GM19193 (cell line): ENCODE results near the gene NR2F1-AS1.

ENCODE experiments used
- POLR2A ChIP-seq: IDR thresholded peaks from 4 replicates; pipeline ENCODE4 v1.6.1; 2011; ENCODE audit not compliant: insufficient read depth, insufficient read length; ENCODE audit errors: extremely low read depth

Gene NR2F1-AS1

DNA sequence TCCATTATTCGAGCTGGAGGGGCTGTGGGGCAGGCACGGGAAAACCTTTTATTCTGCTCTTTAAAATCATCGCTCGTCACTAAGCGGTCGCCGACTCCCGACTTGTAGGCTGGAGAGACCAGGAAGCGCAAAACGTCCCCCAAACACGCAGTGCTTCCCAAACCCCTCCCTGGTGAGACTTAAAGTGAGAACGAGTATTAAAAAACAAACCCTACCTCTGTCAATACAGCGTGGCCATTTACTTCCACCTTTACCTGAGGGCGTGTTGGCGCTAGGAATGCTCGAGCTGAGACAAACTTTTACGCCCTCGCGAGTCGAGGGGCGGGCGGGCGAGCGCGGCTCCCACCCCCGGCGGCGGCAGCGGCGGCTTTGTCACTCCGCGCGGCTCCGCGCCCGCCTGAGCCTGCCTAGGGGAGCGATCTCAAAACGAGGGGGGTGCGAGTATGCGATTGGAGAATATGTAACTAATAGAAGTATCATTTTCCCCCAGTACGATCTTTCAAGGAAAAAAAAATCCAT, at the start of gene NR2F1-AS1:
Gene NR2F1-AS1, minus strand, starts transcription at position 293 of the 519 bp plus-strand sequence.
- no peak for TF ChIP-seq POLR2A

DNA sequence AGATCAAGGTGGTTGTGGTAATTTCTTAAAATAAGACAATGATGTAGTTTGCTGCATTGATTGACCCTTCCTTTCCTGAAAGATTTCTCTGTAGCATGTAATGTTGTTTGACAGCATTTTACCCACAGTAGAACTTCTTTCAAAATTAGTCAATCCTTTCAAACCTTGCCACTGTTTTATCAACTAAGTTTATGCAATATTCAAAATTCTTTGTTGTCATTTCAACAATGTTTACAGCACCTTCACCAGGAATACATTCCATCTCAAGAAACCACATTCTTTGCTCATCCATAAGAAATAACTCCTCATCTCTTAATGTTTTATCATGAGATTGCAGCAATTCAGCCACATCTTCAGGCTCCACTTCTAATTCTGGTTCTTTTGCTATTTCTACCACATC, 45.8 kb upstream of the NR2F1-AS1 start:
- TF ChIP-seq POLR2A: no peak

DNA sequence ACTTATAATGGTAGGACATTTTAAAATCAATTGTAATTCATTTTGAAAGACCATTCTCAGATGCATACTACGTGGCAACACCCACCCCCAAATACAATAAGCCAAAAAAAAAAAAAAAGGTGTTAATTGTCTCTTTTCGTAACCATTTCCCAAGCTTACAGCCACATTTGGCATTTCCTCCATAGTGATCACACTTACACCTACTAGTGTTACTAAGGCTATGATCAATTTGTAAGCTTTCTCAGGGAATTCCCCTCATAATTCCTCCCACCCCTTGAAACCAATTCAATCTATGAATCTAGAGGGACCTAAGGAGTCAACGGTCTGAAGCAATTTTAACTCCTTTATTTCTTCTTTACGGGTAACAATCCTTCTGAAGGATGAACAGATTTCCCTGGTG, 42.1 kb upstream of the NR2F1-AS1 start:
- TF ChIP-seq POLR2A: no peak

DNA sequence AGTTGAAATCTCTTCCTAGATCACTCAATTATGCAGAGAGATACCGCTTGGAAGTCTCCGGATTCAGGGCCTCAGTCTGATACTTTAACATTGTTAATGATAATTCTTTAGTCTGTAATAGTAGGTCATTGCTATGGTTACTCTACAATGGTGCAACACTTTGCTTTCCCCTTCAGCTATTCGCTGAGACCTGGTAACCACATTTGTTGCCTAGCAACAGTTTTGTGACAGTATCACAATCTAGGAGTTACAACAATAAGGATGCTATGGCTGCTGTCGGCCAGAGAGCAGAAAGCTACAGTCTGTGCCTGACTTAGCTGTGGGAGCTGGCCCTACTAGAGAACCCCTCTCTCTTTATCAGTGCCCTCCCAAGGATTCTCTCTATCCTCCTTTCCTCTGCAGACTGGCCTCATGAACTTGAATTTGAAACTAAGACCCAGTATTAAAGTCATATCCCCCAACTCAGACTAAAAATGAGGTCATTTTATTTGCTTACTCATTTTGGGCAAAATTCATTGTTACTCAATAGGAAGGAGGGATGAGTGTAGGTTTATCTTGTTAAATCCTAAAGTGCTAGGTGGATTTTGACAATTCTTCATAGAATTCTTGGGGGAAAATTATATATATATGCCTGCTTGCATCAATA, 41.3 kb upstream of the NR2F1-AS1 start:
- TF ChIP-seq POLR2A: no peak

DNA sequence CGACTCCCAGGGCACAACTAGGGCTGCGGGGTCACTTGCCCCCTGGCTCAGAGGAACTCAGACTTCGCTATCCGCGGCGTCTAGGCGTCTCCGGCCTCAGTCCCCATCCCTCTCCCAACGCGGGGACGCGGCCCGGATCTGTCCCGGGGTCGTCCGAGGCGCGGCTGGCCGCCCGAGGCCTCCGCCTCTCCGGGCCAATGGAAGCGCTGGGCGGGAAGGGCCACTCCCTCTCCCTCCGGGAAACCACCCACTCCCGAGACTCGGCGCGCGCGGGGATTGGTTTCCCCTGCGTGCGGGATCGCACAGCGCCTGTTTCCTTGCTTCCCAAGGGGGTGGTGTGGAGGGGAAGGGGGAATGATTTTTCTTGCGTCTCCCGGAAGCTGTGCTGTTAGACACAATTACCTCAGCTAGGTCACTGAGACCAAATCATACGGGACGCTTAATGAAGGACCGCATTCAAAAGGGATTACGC, 40.3 kb upstream of the NR2F1-AS1 start:
- no peak for TF ChIP-seq POLR2A

DNA sequence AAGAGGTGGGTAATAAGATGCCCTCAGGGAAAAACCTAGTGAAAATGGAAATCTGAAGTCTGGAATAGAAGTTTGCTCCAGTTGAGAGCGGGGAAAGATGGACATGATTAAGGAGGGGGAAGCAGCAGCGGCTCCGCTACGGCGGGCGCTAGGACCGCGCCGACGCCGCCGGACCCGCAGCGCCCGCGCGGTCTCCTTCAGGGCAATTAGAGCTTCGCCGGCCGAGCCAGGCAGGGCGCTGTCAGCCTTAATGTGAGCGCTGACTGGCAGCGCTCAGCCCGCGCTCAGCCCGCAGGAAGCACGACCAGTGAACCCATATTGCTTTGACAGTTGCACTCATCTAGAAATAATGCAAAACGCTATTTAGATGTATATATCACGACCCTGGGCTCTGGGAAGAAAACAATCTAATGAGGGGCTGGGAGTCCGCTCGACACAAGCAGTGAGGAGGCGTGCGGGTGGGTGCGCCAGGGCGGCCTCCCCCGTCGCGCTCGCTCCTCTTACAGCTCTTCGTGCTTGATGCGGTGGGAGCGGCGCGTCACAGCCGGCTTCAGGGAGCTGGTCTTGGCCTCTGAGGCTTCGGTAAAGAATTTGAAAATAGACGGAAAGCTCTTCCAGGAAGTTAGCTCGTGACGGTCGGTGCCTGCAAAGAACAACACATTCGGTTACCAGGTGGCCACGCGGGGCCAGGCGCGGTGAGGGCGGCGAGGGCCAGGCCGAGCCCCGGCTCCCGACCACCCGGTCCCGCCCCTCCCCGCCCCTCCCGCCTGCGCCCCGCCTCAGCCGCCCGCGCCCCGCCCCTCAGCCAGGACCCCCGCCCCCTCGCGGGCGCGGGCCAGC, 39.7 kb upstream of the NR2F1-AS1 start:
- no peak for TF ChIP-seq POLR2A

DNA sequence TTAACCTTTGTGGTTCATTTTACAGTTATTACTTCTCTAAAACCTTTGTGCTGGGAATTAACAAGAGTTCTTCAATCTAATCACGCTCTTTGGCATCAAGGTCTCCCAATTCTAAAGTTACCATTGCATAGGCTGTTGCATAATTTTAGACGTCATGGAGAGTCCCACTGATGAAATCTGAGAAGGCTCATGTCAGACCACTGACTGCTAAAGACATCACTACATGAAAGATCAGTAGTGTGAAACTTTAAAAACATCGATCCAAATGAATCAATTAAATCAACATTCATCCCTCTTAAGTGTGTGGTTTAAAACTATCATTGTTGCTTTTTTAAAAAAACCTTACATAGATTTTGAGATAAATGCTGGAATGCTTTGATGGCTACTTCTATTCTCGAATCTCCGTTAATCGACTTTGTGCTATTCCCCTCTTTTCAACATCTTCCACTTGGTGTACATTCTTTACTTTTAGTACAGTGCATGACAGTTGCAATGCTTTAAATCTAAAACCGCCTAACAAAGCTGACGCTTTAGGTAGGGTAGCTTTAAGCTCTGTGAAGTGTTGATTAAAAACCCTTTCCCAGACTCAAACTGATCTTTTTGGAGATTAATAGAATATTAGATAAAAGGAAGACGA, 35.6 kb upstream of the NR2F1-AS1 start:
- TF ChIP-seq POLR2A: no peak

DNA sequence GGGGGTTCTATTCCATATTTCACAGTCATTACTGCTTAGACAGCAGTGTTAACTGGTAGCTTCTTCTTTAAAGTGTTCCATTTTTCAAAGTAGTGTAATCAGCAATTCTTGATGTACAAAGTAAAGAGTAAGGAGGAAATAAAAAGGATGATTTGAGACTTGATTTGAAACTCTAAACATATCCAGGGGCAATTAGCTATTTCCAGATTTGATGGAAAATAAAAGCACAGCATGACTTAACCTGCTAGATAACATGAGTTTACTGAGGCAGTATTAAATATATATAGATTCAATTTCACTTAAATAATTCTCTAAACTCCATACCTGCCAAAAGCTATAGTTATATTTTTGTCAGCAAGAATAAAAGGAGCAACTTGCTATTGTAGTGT, 31.8 kb upstream of the NR2F1-AS1 start:
- TF ChIP-seq POLR2A: no peak

DNA sequence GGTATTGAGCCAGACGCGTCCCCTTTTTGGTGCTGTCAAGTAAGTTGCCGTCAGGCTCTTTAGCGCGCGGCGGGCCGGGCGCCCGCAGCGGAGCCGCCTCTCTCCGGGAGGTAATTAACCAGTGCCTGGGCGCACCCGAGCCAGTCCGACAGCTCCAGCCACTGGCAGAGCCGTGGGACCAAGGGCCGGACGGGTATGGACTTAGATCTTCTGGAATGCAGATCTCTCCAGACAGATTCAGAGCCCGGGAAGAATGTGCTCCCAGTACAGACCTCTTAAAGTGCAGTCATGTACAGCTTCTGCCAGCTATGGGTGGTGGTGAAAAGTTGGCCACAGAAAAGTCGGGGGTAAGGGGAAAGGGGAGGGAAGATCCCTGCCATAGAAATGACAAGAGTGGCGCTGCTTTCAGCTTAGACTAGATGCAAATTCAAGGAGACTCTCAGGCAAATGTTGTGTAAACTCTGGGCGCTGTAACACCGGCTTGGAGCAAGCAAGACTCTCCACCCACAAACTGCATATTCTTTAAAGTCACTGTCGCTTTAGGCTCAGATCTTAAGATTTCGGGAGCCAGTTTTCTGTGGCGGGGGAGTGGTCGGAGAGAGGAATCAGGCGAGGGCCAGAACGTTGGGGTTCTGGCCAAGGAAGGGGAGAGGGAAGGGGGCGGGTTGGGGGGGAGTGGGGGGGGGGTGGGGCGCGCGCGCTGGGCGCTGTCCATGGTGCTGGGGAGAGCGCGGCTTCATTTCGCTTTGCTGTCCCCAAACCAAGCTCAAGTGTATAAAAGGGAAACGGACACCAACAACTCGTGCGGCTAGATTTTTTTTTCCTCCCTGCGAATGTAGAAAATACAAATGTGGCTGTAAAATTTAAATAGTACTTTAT, 31.2 kb upstream of the NR2F1-AS1 start:
- no peak for TF ChIP-seq POLR2A

DNA sequence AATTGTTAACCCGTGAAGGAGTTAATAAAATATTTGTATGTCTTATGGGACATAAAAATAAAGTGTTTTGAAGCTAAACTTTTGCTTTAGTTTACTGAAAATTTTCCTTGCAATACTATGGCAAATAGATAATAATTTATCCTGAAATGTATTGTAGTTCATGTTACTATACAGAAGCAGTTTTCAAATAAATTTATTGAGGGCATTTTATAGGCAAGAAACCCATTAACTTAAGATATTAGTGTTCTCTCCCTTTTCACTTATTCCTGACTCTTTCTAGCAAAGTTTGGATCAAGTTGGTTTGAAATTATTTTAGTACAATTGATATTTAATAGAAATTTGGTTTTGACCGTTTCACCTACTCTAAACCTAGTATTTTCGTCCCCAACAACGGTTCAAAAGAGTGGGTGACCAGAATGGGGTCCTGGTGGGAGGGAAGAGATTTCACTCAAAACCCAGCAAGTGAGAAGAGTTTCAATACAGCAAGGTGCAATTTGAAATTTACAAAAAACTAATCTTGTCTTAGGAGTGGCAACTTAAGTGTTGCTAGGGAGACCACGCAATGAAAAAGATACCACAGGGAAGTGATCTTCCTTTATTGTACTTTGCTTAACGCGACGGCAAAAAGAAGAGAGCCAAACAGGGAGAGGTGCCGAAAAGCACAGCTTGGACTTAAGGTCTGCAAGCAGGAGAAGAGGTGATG, 30.4 kb upstream of the NR2F1-AS1 start:
- no peak for TF ChIP-seq POLR2A

DNA sequence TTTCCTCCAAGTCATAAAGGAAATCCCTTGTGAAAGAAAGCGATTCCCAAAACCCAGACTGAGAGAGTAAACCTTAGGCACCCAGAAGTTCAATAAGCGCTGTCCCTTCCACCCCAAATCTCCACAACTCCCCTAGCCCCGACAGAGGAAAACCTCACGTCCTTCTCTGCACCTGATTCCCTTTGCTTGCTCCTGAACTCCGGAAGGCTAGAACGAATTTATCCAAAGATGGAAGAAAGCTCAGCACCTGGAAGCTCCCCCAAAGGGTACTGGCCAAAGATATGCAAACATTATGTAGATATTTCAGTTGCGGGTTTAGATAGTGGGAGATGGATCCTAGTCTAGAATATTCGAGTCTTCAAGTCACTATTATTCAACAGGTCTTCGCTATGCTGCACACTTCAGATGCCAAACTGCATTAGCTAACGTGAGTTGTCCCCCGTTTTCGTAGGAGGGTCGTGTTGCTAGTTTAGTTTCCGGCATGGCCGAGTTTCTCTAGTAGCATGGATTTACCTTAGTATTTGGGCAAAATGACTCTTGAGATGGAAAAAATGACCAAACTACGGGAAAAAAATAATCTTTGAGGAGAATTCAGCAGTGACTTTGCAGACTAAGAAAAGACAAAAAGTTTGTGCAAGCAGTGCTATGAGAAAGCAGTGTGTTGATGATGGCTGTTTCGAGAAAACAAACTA, 29.7 kb upstream of the NR2F1-AS1 start:
- no peak for TF ChIP-seq POLR2A

DNA sequence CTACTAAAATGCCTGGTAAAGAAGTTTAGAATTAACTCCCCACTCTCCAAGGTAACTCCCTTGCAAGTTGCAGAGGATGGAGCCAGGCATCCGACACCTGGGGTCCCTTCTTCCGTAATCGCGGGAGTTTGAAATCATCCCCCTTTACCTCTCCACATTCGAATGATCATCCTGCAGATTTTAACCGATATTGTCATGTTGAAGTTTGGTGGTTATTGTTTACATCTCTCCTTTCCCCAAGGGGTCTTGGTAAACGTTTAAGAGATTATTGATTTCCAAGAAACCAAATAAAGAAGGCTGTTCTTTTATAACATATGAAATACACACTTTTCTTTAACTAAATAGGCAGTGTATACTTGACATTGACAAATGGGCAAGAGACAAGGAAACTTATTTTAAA, 28.7 kb upstream of the NR2F1-AS1 start:
- TF ChIP-seq POLR2A: no peak

DNA sequence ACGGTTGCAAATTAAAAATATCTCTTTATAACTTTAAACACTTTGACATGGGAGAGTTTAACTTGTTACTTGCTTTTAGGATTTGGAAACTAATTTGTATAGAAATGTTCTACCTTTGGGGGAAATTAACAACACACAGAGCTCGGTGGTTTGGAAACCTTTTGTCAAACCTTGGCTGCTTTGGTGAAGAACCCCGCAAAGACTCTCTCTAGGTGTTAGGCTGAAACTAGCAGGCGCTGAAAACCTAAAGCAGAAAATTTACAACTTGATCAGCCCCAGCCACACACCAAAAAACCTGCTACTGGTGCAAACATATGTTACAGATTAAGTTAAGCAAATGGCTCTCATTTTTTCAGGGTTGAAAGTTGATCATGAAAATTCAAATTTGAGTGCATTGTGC, 27.8 kb upstream of the NR2F1-AS1 start:
- TF ChIP-seq POLR2A: no peak
